HG02763 (cell line): Measurements from ENCODE around the gene RNPEP.
"Not testable (repeated sequence)": the region's sequence is repeated elsewhere in the genome, so short reads cannot be mapped to it uniquely, and the experiment has no call there.

Experiments
- ATAC-seq: cut with Tn5 transposase; IDR thresholded peaks from one replicate; pipeline ENCODE4 v1.9.1; 2021; ENCODE audit warnings: mild to moderate bottlenecking, moderate library complexity; ENCODE audit not compliant: unreplicated experiment

RNPEP gene

DNA sequence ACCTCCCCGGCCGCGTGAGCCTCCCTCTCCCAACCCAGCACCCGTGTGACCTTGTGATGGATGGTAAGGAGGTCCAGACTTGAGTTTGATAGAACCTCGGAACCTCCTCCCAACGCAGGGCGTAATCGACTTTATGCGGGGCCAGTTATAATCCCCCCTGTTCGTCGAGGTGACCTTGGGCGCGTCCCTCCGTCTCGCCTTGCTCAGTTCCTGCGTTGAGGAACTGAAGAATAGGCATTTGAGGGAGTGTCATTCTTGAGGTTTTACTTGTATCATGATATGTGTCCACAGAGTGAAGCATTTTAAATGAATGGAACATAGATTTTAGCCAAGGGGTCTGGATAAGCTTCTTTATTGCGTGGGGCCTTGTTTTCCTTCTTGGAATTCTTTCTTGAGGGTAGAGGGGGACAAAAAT, 26.7 kb upstream of the RNPEP start:
- ATAC-seq, result peak; percentile 24

DNA sequence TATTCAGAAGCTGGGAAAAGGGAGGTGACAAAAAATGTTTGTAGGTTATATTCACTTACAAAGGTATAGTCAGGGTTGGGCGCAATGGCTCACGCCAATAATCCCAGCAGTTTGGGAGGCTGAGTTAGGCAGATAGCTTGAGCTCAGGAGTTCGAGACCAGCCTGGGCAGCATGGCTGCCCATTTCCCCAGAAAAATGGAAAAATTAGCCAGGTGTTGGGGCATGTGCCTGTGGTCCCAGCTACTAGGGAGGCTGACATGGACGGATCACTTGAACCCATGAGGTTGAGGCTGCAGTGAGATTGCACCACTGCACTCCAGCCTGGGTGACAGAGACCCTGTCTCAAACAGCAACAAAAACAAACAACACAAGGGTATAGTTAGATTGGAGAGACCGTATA, 24.1 kb upstream of the RNPEP start:
- no peak for ATAC-seq

- ATAC-seq, result not testable (repeated sequence)
These were observed 20.1 kb upstream of the RNPEP start for GRCh38 chr1:201962382-201962781.

DNA sequence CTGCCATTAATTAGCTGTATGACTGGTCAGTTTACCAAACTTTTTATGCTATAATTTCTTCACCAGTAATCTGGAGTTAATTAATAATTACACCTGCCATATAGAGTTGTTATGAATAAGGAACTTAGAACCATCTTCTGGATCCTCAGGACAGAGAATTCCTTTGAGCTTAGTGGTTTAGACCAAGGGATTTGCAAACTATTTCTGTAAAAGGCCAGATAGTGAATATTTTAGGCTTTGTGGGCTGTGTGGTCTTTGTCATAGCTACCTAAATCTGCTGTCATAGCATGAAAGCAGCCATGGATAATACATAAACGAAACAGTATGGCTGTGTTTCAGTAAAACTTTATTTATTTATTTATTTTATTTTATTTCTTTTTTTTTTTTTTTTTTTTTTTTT, 18.2 kb upstream of the RNPEP start:
- ATAC-seq, result no peak

DNA sequence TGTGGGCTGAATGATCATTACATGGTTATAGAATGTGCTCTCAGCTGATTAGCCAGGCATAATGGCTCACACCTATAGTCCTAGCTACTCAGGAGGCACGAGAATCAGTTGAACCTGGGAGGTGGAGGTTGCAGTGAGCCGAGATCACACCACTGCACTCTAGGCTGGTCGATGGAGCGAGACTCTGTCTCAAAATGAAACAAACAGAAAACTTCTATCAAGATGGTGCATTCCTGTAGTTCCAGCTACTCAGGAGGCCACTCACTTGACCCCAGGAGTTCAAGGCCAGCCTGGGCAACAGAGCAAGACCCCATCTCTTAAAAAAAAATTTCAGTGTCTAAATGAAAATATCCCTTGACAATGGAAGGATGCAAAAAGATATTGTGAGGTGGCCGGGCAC, 16.3 kb upstream of the RNPEP start:
- ATAC-seq, result no peak

GRCh38 chr1:201968202-201968925, 14.1 kb upstream of the RNPEP start:
- no peak for ATAC-seq

DNA sequence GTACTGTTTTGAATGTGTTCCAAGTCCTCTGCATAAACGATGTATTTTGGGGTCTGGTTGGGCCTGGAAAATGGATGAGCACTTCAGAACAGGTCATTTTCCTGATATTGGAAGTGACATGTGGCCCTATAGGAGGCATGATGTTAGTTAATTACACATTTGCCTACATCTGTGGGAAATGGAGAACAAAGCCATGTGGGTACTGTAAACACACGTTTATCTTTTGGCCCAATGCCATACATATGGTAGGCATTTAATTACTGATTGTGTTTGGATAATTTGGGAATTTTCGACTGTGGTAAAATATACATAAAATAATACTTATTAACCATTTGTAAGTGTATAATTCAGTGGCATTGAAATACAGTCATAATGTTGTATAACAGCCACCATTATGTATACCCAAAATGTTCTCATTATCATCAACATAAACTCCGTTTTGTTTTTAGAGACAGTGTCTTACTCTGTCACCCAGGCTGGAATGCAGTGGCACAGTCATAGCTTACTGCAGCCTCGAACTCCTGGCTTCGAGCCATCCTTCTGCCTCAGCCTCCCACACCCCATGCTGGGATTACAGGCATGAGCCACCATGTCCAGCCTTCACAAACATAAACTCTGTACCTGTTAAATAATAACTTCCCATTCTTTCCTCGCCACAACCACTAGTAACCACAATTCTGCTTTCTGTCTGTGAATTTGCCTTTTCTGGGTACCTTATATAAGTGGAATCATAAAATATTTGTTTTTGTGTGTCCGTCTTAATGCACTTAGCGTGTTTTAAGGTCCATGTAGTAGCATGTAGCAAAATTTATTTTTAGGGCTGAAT, 11.9 kb upstream of the RNPEP start:
- ATAC-seq, result no peak

DNA sequence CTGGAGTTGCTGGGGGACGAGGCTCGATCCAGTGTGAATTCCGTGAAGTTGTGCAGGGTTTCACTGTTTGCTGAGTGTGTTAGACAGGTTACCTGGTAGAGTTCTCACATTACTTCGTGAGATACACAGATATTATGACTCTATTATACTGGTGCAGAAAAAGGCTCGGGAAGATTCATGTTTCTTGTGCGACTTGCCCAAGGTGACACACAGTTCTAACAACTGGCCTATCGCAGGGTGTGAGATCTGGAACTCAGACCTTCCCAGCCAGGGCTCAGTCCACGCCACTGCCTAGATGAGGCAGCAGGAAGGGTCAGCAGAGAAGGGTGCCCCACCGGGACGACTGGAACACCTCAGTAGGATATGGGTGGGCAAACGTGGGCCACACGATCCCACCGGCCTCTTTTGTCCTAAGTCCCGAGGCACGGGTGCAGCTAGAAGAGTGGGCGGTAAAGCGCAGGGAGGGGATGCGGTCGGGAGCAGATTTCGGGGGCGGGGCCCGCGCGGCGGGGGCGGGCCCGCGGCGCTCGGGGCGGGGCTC, 296 bp upstream of the RNPEP start:
- ATAC-seq, result no peak

GRCh38 chr1:201983380-201983805, 945 bp downstream of the RNPEP start:
- ATAC-seq, result peak; percentile 3

DNA sequence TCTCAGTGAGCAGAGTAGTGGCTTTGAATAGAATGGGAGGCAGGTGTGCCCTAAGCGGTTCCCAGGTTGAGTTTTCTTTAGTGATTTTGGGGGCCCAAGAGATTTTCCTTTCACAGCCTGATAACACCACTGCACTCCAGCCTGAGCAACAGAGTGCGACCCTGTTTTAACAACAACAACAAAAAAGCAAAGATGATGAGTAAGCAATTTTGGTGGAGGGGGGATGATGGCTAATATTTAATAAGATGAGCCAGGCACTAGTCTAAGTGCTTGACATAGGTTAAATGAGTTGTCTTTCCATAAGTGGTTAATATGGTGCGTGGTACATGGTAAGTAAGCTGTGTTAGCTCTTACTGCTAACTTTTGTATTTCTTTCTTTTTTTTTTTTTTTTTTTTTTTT, 2.0 kb downstream of the RNPEP start:
- no peak for ATAC-seq

DNA sequence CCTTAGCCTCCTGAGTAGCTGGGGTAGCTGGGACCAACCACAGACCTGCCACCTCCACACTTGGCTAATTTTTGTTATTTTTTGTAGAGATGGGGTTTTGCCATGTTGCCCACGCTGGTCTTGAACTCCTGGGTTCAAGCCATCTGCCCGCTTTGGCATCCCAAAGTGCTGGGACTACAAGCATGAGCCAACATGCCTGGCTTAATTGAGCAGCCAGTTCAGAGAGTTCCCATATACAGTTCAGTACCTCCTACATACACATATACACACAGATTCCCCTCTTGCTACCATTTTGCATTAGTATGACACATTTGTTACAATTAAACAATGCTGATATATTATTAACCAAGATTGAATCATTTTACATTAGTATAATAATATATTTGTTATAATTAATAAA, 2.9 kb downstream of the RNPEP start:
- ATAC-seq, result no peak

GRCh38 chr1:201988601-201989000, 6.2 kb downstream of the RNPEP start:
- no peak for ATAC-seq

- ATAC-seq, result no peak
These were observed 7.1 kb downstream of the RNPEP start for GRCh38 chr1:201989354-201990128.

GRCh38 chr1:201990427-201990826, 8.0 kb downstream of the RNPEP start:
- ATAC-seq, result no peak

DNA sequence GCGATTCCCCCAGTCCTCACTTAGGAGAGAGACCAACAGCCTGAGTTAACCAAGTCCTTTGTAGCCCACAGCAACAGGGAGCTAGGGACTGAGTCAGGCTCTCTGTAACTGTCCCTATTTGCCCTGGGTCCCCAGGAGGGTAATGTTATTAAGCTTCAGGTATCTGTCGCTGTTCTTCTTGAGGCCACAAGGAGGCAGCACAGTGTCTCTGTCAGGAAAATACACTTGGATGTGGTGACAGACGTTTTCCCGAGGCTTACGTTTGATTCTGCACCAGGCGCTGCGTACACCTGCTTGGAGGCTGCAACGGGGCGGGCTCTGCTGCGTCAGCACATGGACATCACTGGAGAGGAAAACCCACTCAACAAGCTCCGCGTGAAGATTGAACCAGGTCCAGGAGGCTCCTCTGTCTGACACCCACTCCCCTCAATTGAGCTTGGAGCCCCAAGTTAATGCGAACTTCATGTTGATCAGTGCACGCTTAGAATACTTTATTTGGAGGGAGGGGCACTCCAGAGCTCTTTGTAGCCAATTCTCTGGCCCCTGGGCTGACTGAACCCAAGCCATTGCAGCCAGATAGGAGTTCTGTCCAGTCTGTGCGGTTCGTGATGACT, 17.3 kb downstream of the RNPEP start:
- ATAC-seq, result no peak

- no peak for ATAC-seq
These were observed 20.1 kb downstream of the RNPEP start for GRCh38 chr1:202002507-202002906.

DNA sequence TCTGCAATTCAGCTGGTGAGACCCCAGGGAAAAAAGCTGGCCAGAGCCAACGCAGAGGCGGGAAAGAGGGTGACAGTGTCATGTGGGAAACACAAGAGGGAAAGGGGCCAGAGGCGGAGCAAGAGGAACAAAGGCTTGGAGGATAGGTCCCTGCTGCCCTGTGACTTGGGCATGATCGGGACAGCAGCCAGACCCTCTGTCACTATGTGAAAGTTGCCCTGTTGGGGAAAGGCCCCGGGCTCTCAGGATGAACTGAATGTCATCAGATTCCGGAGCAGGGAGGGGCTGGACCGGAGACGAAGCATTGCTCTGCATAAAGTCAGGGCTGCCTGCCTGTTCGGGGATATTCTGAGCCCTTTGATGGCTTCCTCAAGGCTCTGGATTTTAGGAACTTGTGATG, 22.3 kb downstream of the RNPEP start:
- ATAC-seq, result no peak

DNA sequence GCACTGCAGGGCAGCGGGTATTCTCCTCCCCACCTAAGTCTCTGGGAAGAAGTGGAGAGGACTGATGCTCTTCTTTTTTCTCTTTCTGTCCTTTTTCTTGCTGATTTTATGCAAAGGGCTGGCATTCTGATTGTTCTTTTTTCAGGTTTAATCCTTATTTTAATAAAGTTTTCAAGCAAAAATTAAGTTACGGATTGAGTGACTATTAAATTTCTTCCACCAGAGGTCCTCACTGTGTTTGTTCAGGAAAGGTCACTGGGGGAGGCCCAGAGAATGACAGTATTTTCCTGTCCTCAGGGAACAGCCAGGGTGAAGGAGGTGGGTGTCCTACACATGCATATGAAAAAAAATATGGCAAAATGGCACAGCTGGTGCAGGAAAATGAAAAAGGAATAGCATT, 23.5 kb downstream of the RNPEP start:
- ATAC-seq, result no peak

DNA sequence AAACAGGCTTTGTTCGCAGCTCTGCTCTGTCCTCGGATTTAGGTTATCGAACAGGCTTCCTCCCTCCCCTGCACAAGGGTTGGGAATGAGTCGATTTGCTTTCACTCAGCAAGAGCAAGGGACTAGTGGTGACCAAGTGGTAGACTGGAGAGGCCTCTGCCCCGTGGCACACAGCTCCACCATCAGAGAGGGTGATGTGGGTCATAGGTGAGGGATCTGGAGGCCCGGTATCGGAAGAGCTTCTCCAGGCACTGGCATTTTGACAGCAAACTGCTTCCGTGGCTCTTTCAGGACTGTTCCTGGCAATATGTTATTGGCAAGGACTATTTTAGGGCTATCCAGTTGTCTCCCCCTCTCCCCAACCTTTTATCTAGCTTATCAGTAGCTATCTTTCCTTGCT, 24.9 kb downstream of the RNPEP start:
- ATAC-seq, result no peak

GRCh38 chr1:202007805-202008489, 25.5 kb downstream of the RNPEP start:
- no peak for ATAC-seq
